Activated CD4-positive, alpha-beta memory T cell treated with anti-CD3 and anti-CD28 coated beads for 36 hours (primary cell): ENCODE data around the gene ETV2. TPM values are rescaled to one million over a fixed set of nuclear protein-coding genes. Genes with fewer than 3 reads are reported as not detected.
A peak's percentile ranks its signal among the peaks of the same experiment; 100 is the strongest.
"Not testable (repeated sequence)": the region's sequence is repeated elsewhere in the genome, so short reads cannot be mapped to it uniquely, and the experiment has no call there.

Source experiments
- CTCF ChIA-PET: fragments of 350-600 bp; sonication (Branson Sonifier 250); formaldehyde crosslinking; loops from one replicate; lab custom pipeline; 2021; ENCODE audit warnings: antibody characterized with exemption, inconsistent platforms; lab: Charles Lee
- POLR2A ChIA-PET: fragments of 350-600 bp; sonication (Branson Sonifier 250); formaldehyde crosslinking; loops from one replicate; lab custom pipeline; 2021; ENCODE audit warnings: antibody characterized with exemption; lab: Charles Lee
- DNase-seq: peaks from one replicate; pipeline ENCODE4 v3.0.0-alpha.2; 2020
- H3K27ac Mint-ChIP-seq: one replicate; pipeline ENCODE4 v1.8.0; 2021; ENCODE audit warnings: mixed read lengths
- H3K27me3 Mint-ChIP-seq: one replicate; pipeline ENCODE4 v1.8.0; 2021; ENCODE audit warnings: mixed read lengths
- H3K36me3 Mint-ChIP-seq: one replicate; pipeline ENCODE4 v1.8.0; 2021; ENCODE audit warnings: mixed read lengths
- H3K4me1 Mint-ChIP-seq: one replicate; pipeline ENCODE4 v1.8.0; 2021; ENCODE audit warnings: low read depth, mixed read lengths
- H3K4me3 Mint-ChIP-seq: one replicate; pipeline ENCODE4 v1.8.0; 2021; ENCODE audit warnings: mild to moderate bottlenecking, mixed read lengths
- H3K9me3 Mint-ChIP-seq: one replicate; pipeline ENCODE4 v1.8.0; 2021; ENCODE audit warnings: mixed read lengths
- intact Hi-C: fragments of 100-400 bp; cut with micrococcal nuclease; formaldehyde crosslinking; loops from one replicate; pipeline ENCODE4 v1.15.1; 2023
- total RNA-seq, 2 experiments: library from RNA; stranded (reverse); gene quantifications; one replicate each; pipeline ENCODE4 v1.2.3, GENCODE V29; 2021

The ETV2 gene
- total RNA-seq, 2 experiments from 2014 or later, result 0.70 to 0.83 TPM

DNA sequence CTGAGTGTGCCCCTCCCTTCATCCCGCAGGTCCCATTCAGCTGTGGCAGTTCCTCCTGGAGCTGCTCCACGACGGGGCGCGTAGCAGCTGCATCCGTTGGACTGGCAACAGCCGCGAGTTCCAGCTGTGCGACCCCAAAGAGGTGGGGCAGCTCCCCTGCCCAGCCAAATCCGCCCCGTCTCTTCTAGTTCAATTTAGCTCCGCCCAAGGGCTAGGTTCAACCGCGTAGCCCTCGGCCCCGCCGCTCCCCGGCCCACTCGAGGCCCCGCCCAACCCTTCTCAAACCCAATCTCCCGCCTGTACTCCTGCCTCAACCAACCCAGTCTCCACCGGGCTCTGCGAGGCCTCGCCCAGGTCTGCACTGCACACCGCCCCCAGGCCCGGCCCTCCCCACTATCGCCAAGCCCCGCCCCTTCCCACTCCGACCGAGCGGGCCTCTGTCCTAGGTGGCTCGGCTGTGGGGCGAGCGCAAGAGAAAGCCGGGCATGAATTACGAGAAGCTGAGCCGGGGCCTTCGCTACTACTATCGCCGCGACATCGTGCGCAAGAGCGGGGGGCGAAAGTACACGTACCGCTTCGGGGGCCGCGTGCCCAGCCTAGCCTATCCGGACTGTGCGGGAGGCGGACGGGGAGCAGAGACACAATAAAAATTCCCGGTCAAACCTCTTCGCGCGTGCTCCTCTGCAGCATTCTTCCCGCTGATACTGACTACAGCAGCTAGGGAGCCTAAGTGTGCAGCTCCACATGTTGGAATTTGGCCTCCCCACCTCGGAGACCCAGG, 2.9 kb downstream of the ETV2 start:
- no peaks in the 10 kb centered on the region for H3K9me3 Mint-ChIP-seq
- POLR2A ChIA-PET, result interaction anchor here (0.5 to 2.5 kb wide), 7 partner anchors 13 to 130 kb away, joined by 3 to 14 read pairs (median 3); partner anchors contain the start of gene HAUS5

GRCh38 chr19:35644987-35645679, 3.6 kb downstream of the ETV2 start:
- H3K9me3 Mint-ChIP-seq, result no peaks in the 10 kb centered on the region
- peak overlapping the region; percentile 80 for H3K4me3 Mint-ChIP-seq
- peaks cover 4% of the 10 kb centered on the region for H3K36me3 Mint-ChIP-seq
- H3K27me3 Mint-ChIP-seq, result no peaks in the 10 kb centered on the region
- H3K27ac Mint-ChIP-seq, result peak overlapping the region; percentile 63
- peaks cover 39% of the 10 kb centered on the region for H3K4me1 Mint-ChIP-seq
- CTCF ChIA-PET, result no interaction called here
- POLR2A ChIA-PET, result interaction anchor here (0.5 to 2.5 kb wide), 2 partner anchors 32 to 57 kb away, joined by 3 to 14 read pairs; partner anchors contain the start of gene HAUS5
- intact Hi-C loops, result loop anchor here (1.0 to 10.0 kb wide), 6 partner anchors 17 to 490 kb away; partner anchors contain the start of genes HAUS5, IGFLR1, LIN37 and PSENEN
- peak; percentile 91 for DNase-seq

More for the DNA sequence above, 2.9 kb downstream of the ETV2 start:
- Mint-ChIP-seq H3K27me3 (no peaks in the 10 kb centered on the region), H3K4me3 (peak overlapping the region; percentile 80), H3K4me1 (peaks cover 38% of the 10 kb centered on the region), H3K27ac (peak overlapping the region; percentile 63), H3K36me3 (peaks cover 4% of the 10 kb centered on the region)
- peak; percentile 99 for DNase-seq
- CTCF ChIA-PET, result interaction anchor here (0.8 to 1.2 kb wide), 2 partner anchors 96 to 134 kb away, joined by 3 to 5 read pairs; no protein-coding TSS in a partner anchor
- intact Hi-C loops, result loop anchor here (1.0 to 10.0 kb wide), 6 partner anchors 16 to 490 kb away; partner anchors contain the start of genes HAUS5, IGFLR1, LIN37 and PSENEN

- Mint-ChIP-seq H3K27me3 (no peaks in the 10 kb centered on the region), H3K9me3 (no peaks in the 10 kb centered on the region), H3K36me3 (peaks cover 6% of the 10 kb centered on the region), H3K27ac (peak overlapping the region; percentile 10), H3K4me1 (peaks cover 45% of the 10 kb centered on the region), H3K4me3 (no peak overlapping the region)
- POLR2A ChIA-PET, result interaction anchor here (2.5 kb wide), 1 partner anchor 33 kb away, joined by 14 read pairs; the partner anchor contains the start of gene HAUS5
- DNase-seq, result no peak
- intact Hi-C loops, result loop anchor here (2.0 to 10.0 kb wide), 4 partner anchors 33 to 489 kb away; partner anchors contain the start of genes HAUS5, IGFLR1, LIN37 and PSENEN
- CTCF ChIA-PET, result no interaction called here
These were observed 4.4 kb downstream of the ETV2 start for GRCh38 chr19:35645680-35646511.

DNA sequence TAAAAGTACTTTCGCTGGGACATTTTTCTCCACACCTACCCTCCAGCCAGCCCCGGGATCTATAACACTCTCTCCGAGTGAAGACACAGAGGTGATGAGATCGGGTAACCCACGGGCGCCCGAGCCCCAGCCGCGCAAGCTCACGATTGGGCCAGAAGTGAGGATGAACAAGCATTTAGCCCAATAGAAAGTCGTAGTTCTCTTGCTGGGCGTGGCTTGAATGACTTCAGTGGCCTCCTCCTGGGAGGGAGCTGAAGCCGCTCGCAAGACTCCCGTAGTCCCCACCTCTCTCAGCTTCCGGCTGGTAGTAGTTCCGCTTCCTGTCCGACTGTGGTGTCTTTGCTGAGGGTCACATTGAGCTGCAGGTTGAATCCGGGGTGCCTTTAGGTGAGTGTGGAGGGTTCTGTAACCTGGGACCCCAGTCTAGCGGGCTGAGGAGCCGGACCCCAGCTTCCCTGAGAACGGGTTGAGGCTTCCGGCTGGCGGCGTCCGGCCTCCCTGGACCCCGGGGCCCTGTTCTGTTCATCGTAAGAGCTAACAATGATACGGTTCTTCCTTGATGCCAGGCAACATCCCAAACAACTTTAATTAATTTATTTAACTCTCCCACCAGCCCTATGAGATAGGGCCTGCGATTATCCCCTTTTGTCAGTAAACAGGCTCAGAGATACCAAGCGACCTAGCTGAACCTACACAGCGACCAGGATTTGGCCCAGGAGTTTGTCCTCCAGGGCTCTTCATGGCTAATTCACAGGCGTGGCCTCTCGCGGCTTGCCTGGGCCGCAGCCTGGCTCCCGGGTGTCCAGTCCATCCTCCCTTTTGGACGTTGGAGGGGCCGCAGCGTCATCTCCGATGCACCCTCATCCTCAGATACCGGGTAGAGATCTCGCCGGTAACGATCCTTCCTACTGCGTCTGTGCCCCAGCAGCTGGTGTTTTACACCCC, 6.7 kb downstream of the ETV2 start, which contains the start of gene COX6B1:
Gene COX6B1, plus strand, starts transcription at position 307 of the 945 bp plus-strand sequence. CDS start 2,921 bp downstream, outside the sequence.
- ChIA-PET POLR2A (interaction anchor here (0.5 to 1.2 kb wide), 9 partner anchors 9 to 569 kb away, joined by 3 to 9 read pairs (median 3); partner anchors contain the start of gene LIN37), CTCF (interaction anchor here (0.6 to 1.4 kb wide), 12 partner anchors 9 to 283 kb away, joined by 3 to 10 read pairs (median 4); no protein-coding TSS in a partner anchor)
- H3K36me3 Mint-ChIP-seq, result peaks cover 15% of the 10 kb centered on the region
- H3K4me1 Mint-ChIP-seq, result peaks cover 37% of the 10 kb centered on the region
- H3K27ac Mint-ChIP-seq, result peak within 1 kb of the TSS; percentile 85
- DNase-seq, result peak; percentile 96
- intact Hi-C loops, result loop anchor here (1.0 to 10.0 kb wide), 4 partner anchors 25 to 487 kb away; partner anchors contain the start of genes IGFLR1, LIN37, PSENEN and THAP8
- H3K27me3 Mint-ChIP-seq, result no peaks in the 10 kb centered on the region
- no peaks in the 10 kb centered on the region for H3K9me3 Mint-ChIP-seq
- H3K4me3 Mint-ChIP-seq, result peak within 1 kb of the TSS; percentile 97

DNA sequence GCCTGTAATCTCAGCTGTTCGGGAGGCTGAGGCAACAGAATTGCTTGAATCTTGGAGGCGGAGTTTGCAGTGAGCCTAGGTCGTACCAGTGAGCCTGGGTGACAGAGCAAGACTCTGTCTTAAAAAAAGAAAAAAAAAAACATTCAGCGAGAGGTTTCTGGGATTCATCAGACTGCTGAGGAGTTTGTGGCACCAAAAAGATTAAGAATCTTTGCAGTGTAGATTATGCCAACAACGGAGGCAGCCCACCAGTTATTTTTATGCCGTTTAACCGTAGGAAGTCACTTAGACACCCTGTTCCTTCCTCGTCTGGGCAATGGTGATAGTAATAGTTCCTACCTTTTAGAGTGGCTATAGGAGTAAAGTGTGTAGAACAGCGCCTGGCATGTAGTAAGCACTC, 9.0 kb downstream of the ETV2 start:
- CTCF ChIA-PET, result no interaction called here
- intact Hi-C loops, result no loop called here
- peaks cover 28% of the 10 kb centered on the region for H3K36me3 Mint-ChIP-seq
- no peaks in the 10 kb centered on the region for H3K9me3 Mint-ChIP-seq
- peaks cover 24% of the 10 kb centered on the region for H3K4me1 Mint-ChIP-seq
- no peak overlapping the region for H3K4me3 Mint-ChIP-seq
- DNase-seq, result no peak
- no peak overlapping the region for H3K27ac Mint-ChIP-seq
- H3K27me3 Mint-ChIP-seq, result no peaks in the 10 kb centered on the region
- POLR2A ChIA-PET, result no interaction called here

GRCh38 chr19:35654828-35655227, 13.3 kb downstream of the ETV2 start:
- CTCF ChIA-PET, H3K27ac Mint-ChIP-seq, H3K27me3 Mint-ChIP-seq, DNase-seq, intact Hi-C loops, H3K4me3 Mint-ChIP-seq, POLR2A ChIA-PET, H3K9me3 Mint-ChIP-seq: not testable (repeated sequence)
- Mint-ChIP-seq H3K4me1 (peaks cover 13% of the 10 kb centered on the region), H3K36me3 (peaks cover 39% of the 10 kb centered on the region)

- peaks cover 9% of the 10 kb centered on the region for H3K4me1 Mint-ChIP-seq
- intact Hi-C loops, result no loop called here
- no peaks in the 10 kb centered on the region for H3K27me3 Mint-ChIP-seq
- no peak for DNase-seq
- CTCF ChIA-PET, result interaction anchor here (0.6 to 0.7 kb wide), 2 partner anchors 40 to 644 kb away, joined by 4 to 5 read pairs; no protein-coding TSS in a partner anchor
- POLR2A ChIA-PET, result no interaction called here
- no peak overlapping the region for H3K27ac Mint-ChIP-seq
- no peaks in the 10 kb centered on the region for H3K9me3 Mint-ChIP-seq
- no peak overlapping the region for H3K4me3 Mint-ChIP-seq
- H3K36me3 Mint-ChIP-seq, result peaks cover 41% of the 10 kb centered on the region
These were observed 14.1 kb downstream of the ETV2 start for GRCh38 chr19:35655600-35655999.

- ChIA-PET POLR2A (interaction anchor here (0.6 to 2.1 kb wide), 2 partner anchors 13 to 229 kb away, joined by 3 to 5 read pairs; no protein-coding TSS in a partner anchor), CTCF (interaction anchor here (1.2 kb wide), 1 partner anchor 9 kb away, joined by 5 read pairs; the partner anchor contains the start of gene COX6B1)
- Mint-ChIP-seq H3K27me3 (no peaks in the 10 kb centered on the region), H3K36me3 (peaks cover 37% of the 10 kb centered on the region), H3K4me1 (peaks cover under 1% of the 10 kb centered on the region), H3K27ac (no peak overlapping the region), H3K4me3 (no peak overlapping the region), H3K9me3 (no peaks in the 10 kb centered on the region)
- no peak for DNase-seq
- intact Hi-C loops, result no loop called here
These were observed 15.2 kb downstream of the ETV2 start for GRCh38 chr19:35656700-35657099.

GRCh38 chr19:35657904-35658700, 16.6 kb downstream of the ETV2 start:
- no peaks in the 10 kb centered on the region for H3K27me3 Mint-ChIP-seq
- H3K4me3 Mint-ChIP-seq, result no peak overlapping the region
- H3K27ac Mint-ChIP-seq, result no peak overlapping the region
- H3K4me1 Mint-ChIP-seq, result no peaks in the 10 kb centered on the region
- peaks cover 33% of the 10 kb centered on the region for H3K36me3 Mint-ChIP-seq
- intact Hi-C loops, result no loop called here
- ChIA-PET CTCF (interaction anchor here (0.9 to 1.1 kb wide), 2 partner anchors 15 to 259 kb away, joined by 3 to 4 read pairs; no protein-coding TSS in a partner anchor), POLR2A (interaction anchor here (1.0 to 2.1 kb wide), 2 partner anchors 10 to 14 kb away, joined by 3 to 5 read pairs; partner anchors contain the start of gene COX6B1)
- no peaks in the 10 kb centered on the region for H3K9me3 Mint-ChIP-seq
- DNase-seq, result no peak
